NCI-H226 (cell line): Measurements from ENCODE around the gene NRCAM.
A peak's percentile ranks its signal among the peaks of the same experiment; 100 is the strongest.

ENCODE experiments used
- DNase-seq: peaks from one replicate; pipeline ENCODE4 v3.0.0-alpha.2; 2015

NRCAM gene

DNA sequence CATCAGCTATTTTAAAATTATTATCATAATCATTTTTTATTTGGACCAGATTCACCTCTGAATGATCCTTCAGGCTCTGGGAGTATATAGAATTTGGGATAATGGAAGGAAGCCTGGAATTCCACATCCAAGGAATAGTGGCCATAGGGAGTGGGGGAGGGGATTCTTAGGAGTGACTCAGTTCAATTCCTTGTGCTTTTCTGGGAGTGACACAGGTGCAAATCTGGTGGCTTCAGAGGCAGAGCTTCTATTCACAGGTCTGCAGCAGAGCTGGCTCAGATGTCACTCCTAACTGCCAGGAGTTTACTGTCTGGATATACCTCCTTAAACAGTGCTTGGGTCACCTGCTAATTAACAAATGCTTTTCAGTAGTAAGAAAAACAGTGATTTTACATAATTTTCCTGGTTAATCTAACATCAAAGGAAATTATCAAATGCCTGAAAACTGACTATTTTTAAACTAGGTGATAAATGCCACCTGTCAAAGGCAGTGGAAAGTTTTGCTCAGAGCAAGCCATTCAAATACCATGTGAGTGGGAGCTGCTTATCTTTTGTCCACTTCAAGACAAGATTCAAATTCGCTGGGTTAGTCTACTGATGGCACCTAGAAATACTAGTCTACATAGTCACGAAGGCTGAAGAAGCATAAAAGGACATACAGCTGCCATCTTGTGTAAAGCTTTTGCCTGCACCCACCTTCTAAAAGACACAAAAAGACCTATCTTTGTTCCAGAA lies 219.4 kb downstream of the NRCAM start:
- no peak for DNase-seq

DNA sequence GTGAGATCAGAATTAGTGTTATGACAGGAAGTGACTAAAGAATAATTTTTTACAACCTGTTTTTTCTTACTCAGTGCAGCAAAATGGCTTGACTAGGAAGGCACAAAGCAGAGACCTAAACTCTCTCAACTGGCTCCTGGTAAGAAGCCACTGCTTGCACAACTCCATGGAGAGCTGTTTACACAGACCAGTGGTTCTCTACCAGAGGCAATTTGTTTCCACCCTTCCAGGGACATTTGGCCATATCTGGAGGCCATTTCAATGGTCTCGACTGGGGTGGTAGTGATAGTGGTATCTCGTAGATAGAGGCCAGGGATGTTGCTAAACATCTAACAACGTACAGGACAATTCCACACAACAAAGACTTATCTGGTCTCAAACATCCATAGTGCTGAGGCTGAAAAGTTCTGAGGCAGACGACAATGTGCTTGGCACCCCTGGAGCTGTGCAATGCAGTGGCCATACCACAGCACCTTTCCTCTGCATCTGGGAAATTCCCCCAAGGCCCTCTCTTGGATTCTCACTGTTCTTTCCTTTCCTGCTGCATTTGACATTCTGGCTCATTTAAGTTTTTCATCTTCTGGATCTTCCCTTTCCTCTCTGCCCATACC lies 220.7 kb downstream of the NRCAM start:
- no peak for DNase-seq

DNA sequence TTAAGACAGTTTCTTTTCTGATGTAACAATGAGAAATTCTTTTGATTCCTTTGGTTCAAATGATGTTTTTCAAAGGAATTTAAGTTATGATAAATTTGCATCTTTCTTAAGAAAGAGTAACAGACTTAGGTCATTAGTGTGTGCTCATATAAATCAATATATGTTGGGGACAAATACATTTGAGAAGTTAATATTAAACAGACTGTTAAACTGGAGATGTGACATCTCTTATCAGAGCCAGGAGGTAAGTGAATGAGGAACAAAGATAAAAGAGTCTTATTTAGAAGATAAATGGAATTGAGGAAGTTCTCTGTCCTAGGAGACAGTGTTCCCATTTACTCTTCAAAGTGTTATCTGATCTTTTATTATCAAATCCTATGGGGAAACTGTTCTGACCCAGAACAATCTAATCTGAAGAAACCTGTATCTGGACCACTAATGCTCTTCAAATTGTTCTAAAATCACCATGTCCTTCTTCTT lies 221.2 kb downstream of the NRCAM start:
- no peak for DNase-seq

DNA sequence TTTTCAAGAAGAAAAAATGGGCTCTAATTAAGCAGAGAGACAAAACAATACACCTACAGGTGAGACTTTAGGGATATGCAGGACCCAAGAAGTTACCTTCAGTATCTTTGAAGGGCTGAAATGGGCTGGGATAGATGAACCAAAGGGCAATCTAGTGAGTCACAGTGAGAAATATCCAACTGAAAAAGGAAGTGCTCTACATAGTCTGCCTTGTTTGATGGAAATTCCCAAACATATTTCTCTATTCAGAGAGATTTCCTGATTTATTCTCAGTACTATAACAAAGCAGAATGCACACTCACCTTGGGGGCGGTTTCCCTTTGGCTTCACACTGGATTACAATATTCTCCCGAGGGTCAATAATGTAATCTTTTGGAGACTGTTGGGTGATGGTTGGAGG lies 222.0 kb downstream of the NRCAM start:
- DNase-seq = peak; percentile 26

DNA sequence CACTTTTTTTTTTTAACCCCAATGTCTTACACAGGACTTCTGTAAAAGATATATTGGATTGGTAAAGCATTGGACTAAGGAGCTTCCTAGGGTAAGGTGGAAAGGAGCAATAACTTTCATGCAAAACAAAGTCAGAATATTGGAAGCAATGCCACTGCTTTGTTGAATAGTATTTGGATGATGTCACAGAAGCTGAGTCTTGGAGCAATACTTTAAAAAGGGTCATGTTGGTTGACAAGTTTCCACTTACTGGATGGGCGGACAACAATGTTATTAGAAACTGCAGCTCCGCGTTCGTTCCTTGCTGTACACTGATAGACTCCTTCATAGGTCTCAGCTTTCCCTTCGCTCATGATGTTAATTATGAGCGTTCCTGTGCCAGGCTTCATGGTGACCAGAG lies 224.2 kb downstream of the NRCAM start:
- DNase-seq = no peak

DNA sequence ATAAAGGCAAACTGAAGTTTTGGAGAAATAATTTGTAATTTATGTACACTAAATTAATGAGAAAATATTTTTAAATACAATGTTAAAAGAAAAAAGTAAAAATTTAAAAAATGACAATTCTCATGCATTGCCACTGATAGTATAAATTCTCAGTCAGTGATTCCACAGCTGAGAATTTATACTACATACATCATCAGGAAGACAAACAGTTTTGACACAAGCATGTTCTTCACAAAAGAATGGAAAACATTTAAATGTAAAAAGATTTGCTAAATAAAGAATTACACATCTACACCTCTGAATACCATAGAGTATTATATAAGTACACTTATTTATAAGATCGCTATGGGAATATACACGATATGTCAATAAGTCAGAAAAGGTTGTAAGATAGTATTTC lies 225.0 kb downstream of the NRCAM start:
- DNase-seq = no peak

DNA sequence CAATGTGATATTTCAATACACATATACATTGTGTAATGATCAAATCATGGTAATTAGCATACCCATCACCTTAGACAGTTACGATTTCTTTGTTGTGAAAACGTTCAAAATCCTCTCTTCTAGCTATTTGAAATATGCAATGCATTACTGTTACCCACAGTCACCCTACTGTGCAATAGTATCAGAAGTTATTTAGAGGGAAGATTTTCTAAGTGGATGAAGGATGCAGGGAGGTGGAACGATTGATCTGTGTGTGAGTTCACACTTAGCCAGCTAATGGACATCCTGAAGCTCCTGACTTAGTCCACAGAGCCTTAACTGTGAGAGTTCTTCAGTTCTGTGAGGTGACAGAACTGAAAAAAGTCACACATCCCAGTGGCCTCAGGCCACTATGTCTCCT lies 228.9 kb downstream of the NRCAM start:
- DNase-seq = no peak

DNA sequence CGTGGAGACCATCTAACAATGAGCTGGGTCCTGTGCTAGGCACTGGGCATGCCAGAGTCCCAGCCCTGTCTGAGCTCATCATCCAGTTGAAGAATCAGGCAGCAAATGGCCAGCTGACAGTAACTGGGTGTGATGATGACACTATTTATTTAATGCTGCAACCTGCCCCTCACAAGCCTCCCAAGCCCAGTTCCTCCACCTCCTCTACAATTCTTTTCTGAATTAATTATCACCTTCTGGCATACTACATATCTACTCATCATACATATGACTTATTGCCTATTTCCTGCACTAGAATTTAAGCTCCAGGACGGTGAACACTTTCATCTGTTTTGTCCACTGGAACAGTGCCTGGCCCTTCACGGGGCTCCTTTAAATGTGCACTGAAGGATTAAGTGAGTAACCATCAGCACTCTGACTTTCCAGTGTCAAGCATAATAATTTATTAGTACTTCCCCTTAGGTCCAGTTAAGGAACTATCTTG lies 229.4 kb downstream of the NRCAM start:
- DNase-seq = no peak

DNA sequence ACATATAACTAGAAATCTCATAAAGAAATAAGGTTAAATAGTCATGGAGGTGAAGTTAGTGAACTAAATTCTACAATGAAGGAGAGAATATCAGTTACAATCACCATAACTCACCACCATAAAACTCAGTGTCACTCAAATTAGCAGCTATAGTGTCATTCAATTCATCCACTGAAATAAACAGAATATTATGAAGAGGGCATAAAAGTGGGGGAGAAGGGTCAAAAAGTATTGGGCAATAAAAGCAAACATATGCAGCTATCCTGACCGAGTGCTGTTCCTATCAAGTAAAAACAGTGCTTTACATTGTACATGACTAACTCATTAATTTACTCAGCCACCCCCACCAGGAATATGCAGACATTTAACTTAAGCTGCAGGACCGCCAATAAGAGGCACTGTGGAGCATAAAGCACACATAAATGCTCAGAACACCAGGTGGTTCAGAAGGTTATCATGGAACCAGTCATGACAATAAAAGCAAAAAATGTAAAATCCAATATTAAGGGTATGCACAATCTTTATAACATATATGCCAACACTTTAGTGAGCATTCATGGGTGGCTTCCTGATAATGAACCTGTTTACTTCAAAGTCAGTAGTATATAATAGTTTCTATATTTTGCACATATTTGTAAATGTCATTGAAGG lies 230.6 kb downstream of the NRCAM start:
- DNase-seq = no peak

DNA sequence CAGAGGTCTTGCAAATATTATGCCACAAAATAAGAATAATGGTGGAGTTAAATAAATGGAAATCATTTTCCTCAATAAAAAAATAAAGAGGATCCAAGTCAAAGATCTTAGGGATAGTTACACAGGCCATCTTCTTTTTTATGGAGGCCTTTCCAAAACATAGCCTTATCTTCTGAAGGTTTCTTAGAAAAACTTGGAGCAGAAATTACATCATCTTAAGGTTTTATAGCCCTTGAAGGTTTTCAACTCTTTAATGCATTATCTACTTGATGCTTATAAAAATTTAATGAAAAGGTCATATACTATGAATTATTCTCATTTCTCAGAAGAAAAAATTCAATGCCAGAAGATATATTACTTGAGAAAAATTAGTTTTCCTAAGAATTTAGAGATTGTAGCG lies 231.8 kb downstream of the NRCAM start:
- no peak for DNase-seq

DNA sequence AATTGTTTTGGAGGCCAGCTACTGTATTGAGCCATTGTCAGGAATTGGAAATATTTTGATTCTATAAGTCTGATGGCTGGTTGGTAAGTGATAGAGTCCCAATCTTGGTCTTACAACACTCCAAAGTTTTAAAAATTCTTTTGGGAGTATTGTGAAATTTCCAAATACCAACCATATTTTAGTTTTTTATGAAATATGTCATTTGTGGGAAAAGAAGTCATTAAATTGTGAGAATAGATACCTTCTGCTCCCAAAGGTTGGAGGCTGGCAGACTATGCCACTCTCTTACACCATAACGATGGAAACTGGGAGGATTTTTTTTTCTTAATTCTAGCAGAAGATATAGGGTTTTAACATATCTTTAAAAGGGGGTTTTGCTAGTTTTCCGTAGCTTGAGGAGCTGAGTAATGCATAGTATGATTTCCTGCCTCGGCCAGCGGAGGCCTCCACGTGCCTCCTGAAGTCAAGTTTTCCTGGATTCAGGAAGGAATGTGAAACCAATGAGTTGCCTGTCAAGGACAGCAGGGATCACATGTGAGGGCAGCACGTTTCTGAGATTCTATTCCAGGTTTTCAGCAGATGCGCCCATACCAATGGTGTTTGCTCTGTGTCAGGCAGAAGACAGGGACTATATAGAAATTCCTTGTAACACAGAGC lies 233.9 kb downstream of the NRCAM start:
- no peak for DNase-seq

DNA sequence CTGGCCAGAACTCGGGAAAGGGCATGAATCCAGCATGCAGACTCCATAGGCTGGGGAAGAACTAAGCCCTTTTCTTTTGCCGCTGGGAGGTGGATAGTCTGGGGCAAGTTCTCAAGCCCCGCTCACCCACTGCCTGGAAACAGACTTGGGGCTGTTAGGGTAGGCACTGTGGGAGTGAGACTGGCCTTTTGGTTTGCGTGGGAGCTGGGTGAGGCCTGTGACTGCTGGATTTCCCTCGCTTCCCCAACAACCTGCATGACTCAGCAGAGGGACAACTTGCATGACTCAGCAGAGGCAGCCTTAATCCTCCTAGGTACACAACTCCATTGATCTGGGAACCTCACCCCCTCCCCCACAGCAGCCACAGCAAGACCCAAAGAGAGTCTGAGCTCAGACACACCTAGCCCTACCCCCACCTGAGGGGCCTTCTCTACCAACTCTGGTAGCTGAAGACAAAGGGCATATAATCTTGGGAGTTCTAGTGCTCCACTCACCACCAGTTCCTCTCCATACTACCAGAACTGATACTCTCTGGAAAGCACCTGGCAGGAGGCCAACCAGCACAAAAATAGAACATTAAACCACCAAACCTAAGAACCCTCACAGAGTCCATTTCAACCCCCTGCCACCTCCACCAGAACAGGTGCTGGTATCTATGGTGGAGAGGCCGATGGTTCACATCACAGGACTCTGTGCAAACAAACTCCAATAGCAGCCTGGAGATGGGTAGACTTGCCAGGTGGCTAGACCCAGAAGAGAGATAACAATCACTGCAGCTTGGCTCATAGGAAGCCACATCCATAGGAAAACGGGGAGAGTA lies 244.6 kb downstream of the NRCAM start:
- DNase-seq = peak; percentile 26

DNA sequence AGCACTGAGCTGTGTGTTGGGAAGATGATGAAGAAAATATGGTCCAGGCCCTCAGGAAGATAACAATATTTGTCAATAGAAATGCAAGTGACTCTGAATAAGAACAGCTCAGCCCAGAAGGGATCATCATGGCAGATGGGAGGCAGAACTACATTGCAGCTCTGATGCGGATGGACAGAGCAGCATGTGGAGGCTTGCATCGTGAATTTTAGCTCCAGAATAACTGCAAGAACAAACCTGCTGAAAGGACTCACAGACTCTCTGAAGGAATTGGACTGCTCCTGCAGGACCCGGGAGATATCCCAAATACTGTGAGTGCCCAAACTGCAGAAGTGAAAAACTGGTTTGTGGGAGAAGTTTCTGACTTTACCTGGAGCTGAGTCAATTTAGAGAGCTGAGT lies 245.4 kb downstream of the NRCAM start:
- DNase-seq = no peak

DNA sequence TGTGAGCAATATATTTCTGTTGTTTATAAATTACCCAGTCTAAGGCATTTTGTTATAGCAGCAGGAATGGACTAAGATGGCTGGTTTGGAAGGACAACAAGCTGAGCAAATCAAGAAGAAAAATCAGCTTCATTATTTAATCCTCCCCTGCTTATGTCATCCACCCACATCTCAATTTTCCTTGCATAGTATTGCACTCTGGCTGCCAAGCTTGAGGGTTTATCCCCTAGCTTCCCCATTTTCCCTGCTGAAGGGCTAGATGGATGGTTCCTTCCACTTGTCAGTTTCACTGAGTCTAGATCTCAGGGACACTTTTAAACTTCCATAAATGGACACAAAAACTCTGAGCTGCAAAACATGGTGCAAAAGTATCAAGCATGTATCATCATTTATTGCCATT lies 250.9 kb downstream of the NRCAM start:
- DNase-seq = no peak

DNA sequence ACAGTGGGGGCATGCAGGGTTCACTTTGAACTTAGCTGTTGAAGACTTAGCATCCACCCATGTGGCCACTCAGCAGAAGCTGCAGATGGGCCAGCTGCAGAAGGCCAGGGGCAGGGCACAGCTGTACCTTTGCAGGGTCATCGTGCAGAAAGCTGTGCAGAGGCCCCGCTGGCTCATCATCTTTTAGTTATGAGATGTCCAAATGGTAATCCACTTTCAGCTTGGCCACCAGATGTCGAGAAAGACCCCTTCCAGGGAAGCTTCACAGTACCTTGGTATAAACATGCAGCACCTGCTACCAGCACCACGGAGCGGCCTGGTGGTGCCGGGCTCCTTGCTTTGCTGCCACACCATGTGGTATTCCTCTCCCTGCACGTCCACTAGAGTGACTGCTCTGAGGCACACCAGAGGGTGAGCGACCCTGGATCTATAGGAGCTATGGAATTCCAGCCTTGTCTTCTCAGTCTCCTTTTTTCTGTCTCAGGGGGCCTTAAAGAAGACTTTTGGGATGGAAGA lies 251.9 kb downstream of the NRCAM start:
- no peak for DNase-seq

DNA sequence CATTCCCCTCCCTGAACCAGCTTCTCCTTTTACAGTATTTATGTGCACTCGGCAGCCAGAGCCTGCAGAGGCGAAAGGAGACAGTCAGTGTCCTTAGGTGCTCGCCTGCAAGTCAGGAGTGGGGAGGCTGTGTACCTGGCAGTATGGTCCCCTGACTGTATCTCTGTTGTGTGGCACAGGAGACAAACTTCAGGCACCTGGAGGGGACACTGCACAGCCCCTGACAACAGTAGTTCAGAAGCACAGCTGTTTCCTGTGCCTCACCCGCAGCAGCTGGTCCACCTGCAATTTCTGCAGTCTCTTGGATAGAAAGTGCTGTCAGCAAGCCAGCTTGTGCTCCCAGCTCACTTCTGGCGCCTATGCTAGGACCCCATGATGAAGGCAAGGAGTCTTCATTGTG lies 252.7 kb downstream of the NRCAM start:
- no peak for DNase-seq

DNA sequence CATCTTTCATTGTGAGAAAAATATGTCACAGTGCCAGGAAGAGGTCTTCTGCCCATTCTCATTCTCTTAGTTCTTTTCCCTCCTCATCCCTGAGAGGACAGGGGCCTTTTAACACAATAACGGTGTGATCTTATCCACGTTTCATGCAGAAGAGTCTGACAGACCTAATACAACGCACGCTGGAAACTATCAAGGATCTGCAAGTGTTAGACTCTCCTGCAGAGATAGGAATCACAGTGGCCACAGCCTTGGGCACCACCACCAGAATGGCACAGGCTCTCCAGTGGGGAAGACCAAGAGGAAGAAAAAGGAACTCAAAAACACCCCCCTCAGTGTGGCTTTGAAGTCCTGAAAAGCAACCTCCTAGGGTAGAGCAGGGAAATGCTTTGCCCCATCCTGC lies 253.5 kb downstream of the NRCAM start:
- DNase-seq = no peak

DNA sequence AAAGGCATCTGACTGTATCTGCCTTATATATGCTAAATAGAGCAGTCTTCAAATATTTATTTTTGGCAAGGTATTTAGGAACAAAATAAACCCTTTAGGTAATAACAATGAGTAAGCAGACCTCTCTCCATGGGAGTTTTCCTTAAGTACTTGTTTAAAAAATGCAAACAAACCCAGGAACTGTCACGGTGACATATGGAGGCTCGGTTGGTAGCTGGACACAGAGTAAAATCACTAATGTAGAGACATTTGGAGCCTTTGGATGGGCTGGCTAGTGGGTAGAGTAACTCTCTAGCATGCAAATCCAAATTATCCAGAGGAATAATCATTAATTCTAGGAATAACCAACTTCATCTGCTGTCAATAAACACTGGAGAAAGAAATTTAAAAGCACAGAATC lies 254.5 kb downstream of the NRCAM start:
- DNase-seq = no peak

DNA sequence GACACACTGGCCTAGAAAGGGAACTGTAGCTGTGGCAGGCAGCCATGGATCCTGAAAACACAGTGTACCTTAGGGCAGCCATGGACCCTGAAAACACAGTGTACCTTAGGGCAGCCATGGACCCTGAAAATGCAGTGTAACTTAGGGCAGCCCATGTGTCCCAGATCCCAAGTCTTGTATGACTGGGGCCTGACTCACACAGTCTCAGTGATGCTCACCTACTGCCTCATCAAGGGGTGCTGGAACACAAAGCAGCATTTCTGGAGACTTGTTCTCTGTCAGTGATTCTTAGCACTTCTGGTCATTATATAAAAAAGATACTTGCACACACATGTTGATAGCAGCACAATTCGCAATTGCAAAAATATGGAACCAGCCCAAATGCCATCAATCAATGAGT lies 255.9 kb downstream of the NRCAM start:
- no peak for DNase-seq

DNA sequence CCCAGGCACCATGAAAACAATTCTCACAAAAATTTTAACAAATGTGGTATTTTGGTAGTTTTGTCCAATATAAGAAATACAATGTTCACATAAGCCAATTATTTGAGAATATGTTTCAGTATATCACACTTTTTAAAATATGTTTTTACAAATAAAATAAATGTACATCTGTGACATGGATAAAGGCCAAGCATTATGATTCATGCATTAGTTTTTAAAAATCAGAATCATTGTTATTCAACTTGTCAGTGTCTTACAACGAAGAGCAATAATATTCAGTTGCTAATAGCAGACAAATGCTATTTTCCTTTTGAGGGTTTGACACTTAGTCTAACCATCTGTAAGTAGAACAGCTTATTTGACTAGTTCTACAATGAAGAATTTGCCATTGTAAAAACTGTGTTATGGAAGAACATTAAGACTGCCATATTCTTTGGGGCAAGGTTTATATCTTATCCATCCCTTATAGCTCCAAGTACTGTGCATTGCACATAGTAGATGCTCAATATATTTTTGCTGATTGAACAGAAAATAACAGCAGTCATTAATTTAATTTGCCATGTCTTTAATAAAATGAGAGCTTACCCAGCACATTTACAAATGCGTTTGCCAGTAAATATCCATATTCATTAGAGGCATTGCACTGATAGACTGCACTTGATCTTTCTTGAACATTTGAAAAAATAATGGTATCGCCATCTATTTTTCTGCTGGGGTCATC lies 258.7 kb downstream of the NRCAM start:
- no peak for DNase-seq

DNA sequence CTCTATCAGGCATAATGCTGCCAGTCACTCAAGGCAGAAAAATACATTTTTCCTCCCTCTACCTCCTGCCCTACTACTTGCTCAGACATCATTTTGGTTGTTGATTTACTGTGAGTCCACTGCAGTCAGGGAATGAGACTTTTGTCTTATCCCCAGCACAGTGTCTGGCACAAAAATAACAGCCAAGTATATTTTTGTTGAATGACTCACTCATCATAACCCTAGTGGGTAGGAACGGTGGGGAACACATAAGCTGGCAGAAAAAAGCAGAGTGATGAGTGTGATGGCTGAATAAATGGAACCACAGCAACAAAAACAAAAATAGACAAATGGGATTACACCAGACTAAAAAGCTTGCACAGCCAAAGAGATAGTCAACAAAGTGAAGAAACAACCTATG lies 260.2 kb downstream of the NRCAM start:
- DNase-seq = no peak
